GM18499 (cell line): ENCODE data around the gene KIF4A.

Experiments
- ATAC-seq: cut with Tn5 transposase; IDR thresholded peaks from one replicate; pipeline ENCODE4 v1.9.1; 2021; ENCODE audit warnings: moderate number of reproducible peaks; ENCODE audit not compliant: insufficient read depth, unreplicated experiment

KIF4A gene

GRCh38 chrX:70434914-70435586, 145.1 kb downstream of the KIF4A start:
- no peak for ATAC-seq

GRCh38 chrX:70436343-70436742, 146.4 kb downstream of the KIF4A start:
- ATAC-seq, result no peak

GRCh38 chrX:70437011-70437410, 147.1 kb downstream of the KIF4A start:
- ATAC-seq, result no peak

GRCh38 chrX:70437921-70438665, 148.2 kb downstream of the KIF4A start:
- ATAC-seq, result no peak

GRCh38 chrX:70439016-70439415, 149.1 kb downstream of the KIF4A start:
- no peak for ATAC-seq

- ATAC-seq, result no peak
Observed at GRCh38 chrX:70442224-70442623, 152.3 kb downstream of the KIF4A start.

- no peak for ATAC-seq
Observed at GRCh38 chrX:70444326-70444945, 154.5 kb downstream of the KIF4A start, which contains the start of gene DLG3. DLG3 (plus strand) TSS chrX:70444835; CDS start chrX:70445202, 367 bp downstream.

GRCh38 chrX:70444946-70445656, 155.2 kb downstream of the KIF4A start:
- ATAC-seq, result no peak

- ATAC-seq, result no peak
Observed at GRCh38 chrX:70445951-70446350, 156.0 kb downstream of the KIF4A start.

- no peak for ATAC-seq
Observed at GRCh38 chrX:70446380-70447350, 156.8 kb downstream of the KIF4A start.

GRCh38 chrX:70449457-70449966, 159.6 kb downstream of the KIF4A start:
- ATAC-seq, result no peak

- no peak for ATAC-seq
Observed at GRCh38 chrX:70452143-70452733, 162.3 kb downstream of the KIF4A start.

GRCh38 chrX:70453024-70453618, 163.2 kb downstream of the KIF4A start:
- no peak for ATAC-seq

- peak; percentile 29 for ATAC-seq
Observed at GRCh38 chrX:70454441-70455365, 164.8 kb downstream of the KIF4A start.

GRCh38 chrX:70455366-70456202, 165.7 kb downstream of the KIF4A start:
- no peak for ATAC-seq

- ATAC-seq, result no peak
Observed at GRCh38 chrX:70456256-70456655, 166.4 kb downstream of the KIF4A start.

- ATAC-seq, result no peak
Observed at GRCh38 chrX:70461026-70461425, 171.1 kb downstream of the KIF4A start.
